22Rv1 (cell line): ENCODE results near the gene MT1M.

Experiments
- ZFX ChIP-seq: fragments of 450-650 bp; IDR thresholded peaks from 2 replicates; pipeline ENCODE4 v1.6.1; 2017; ENCODE audit warnings: antibody characterized with exemption, borderline replicate concordance
- TF ChIP-seq, protein P1 (sequence below): fragments of 450-650 bp; IDR thresholded peaks from 2 replicates; pipeline ENCODE4 v1.5.1; 2017; ENCODE audit warnings: mild to moderate bottlenecking

DNA sequence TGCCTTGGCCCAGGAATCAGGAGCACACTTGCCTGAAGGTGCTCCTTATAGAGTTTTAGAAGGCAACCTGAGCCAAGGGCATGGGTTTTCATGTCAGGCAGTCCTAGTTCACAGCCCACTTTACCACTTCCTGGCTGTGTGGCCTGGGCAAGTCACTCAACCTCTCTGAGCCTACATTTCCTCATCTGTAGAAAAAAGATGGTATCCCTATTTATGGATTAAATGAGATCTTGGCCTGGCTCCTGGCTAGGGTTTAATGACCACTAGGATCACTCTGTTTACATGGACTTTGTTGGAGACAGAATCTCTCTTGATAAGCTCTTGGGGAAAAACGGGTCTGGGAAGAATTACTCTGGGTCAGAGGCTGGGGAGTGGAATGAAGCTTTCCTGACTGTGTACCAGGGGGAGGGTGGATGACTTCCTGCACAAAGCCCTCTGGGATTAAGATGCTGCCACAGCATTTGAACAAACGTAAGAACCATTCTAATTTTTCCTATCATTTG is 21.8 kb upstream of the MT1M start:
- TF ChIP-seq, protein P1, sequence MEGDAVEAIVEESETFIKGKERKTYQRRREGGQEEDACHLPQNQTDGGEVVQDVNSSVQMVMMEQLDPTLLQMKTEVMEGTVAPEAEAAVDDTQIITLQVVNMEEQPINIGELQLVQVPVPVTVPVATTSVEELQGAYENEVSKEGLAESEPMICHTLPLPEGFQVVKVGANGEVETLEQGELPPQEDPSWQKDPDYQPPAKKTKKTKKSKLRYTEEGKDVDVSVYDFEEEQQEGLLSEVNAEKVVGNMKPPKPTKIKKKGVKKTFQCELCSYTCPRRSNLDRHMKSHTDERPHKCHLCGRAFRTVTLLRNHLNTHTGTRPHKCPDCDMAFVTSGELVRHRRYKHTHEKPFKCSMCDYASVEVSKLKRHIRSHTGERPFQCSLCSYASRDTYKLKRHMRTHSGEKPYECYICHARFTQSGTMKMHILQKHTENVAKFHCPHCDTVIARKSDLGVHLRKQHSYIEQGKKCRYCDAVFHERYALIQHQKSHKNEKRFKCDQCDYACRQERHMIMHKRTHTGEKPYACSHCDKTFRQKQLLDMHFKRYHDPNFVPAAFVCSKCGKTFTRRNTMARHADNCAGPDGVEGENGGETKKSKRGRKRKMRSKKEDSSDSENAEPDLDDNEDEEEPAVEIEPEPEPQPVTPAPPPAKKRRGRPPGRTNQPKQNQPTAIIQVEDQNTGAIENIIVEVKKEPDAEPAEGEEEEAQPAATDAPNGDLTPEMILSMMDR, result no peak
- no peak for TF ChIP-seq ZFX
